ENCODE data around the gene SH3RF3.

The SH3RF3 gene

GRCh38 chr2:109321570-109321969 is 192.6 kb downstream of the SH3RF3 start:
- no peak for DNase-seq
- Histone ChIP-seq H3K4me3 (ENCODE audit: low read depth, low read length) (no peak overlapping the region), H3K4ac (ENCODE audit: low read depth, low read length) (no peak overlapping the region), H2BK12ac (ENCODE audit: low read length) (no peak overlapping the region), H3K27ac (ENCODE audit: low read depth, low read length) (no peak overlapping the region), H3K4me2 (ENCODE audit: low read length) (no peak overlapping the region), H4K91ac (ENCODE audit: low read depth, low read length) (no peak overlapping the region), H4K12ac (ENCODE audit: low read depth, low read length) (no peak overlapping the region), H3K27me3 (ENCODE audit: insufficient read depth, low read length) (no peaks in the 10 kb centered on the region), H2BK120ac (ENCODE audit: insufficient read depth, low read length, poor library complexity) (no peak overlapping the region), H3K14ac (ENCODE audit: low read length) (no peak overlapping the region), H2BK5ac (ENCODE audit: low read depth, low read length, poor library complexity) (no peak overlapping the region), H3K9ac (ENCODE audit: low read length) (no peak overlapping the region), H3K18ac (ENCODE audit: low read length) (no peak overlapping the region), H4K8ac (ENCODE audit: low read depth, low read length) (no peak overlapping the region), H3K9me3 (ENCODE audit: insufficient read depth, low read depth, low read length) (peaks cover 2% of the 10 kb centered on the region), H3K79me2 (ENCODE audit: control insufficient read depth, insufficient read depth, low read length, poor library complexity) (no peaks in the 10 kb centered on the region), H3K36me3 (ENCODE audit: control insufficient read depth in 1 of 2, insufficient read depth in 2 of 2, low read length in 2 of 2) (no peaks in the 10 kb centered on the region), H2AFZ (ENCODE audit: insufficient read depth, low read length, poor library complexity) (no peak overlapping the region), H3K23ac (ENCODE audit: low read length) (no peak overlapping the region), H2AK5ac (ENCODE audit: low read length) (no peak overlapping the region), H3K79me1 (ENCODE audit: low read length) (no peaks in the 10 kb centered on the region), H3K4me1 (ENCODE audit: control insufficient read depth in 1 of 2, insufficient read depth in 2 of 2, low read length in 2 of 2) (no peaks in the 10 kb centered on the region)
- WGBS (ENCODE audit: extremely low coverage, insufficient coverage, insufficient read length) = no CpG with 5 or more reads among the region's 3 CpGs

DNA sequence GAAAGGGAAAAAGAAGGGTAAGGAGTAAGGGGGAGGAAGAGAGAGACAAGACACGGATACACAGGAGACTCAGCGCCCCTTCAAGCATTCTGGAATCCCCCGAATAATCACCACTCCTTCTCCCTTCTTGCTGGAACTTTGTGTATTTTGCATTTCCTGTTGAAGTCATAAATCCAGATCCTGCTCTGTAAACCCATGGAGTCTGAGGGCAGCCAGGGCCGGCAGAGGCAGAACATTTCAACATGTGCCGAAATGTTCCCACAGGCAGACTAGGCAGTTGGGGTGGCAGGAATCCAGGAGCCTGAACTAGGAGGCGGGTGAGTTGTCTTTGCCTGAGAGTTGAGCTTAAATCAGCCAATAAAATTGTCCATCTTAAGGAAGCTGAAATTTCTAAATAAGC is 193.1 kb downstream of the SH3RF3 start:
- H2BK120ac ChIP-seq (ENCODE audit: insufficient read depth, low read length, poor library complexity) = no peak overlapping the region
- H3K4me2 ChIP-seq (ENCODE audit: low read length) = no peak overlapping the region
- no peak for DNase-seq
- no peaks in the 10 kb centered on the region for H3K4me1 ChIP-seq (ENCODE audit: control insufficient read depth in 1 of 2, insufficient read depth in 2 of 2, low read length in 2 of 2)
- no peak overlapping the region for H2BK5ac ChIP-seq (ENCODE audit: low read depth, low read length, poor library complexity)
- H2BK12ac ChIP-seq (ENCODE audit: low read length) = no peak overlapping the region
- no peak overlapping the region for H4K8ac ChIP-seq (ENCODE audit: low read depth, low read length)
- no peak overlapping the region for H2AK5ac ChIP-seq (ENCODE audit: low read length)
- no peak overlapping the region for H3K23ac ChIP-seq (ENCODE audit: low read length)
- H2AFZ ChIP-seq (ENCODE audit: insufficient read depth, low read length, poor library complexity) = no peak overlapping the region
- no CpG with 5 or more reads among the region's 6 CpGs for WGBS (ENCODE audit: extremely low coverage, insufficient coverage, insufficient read length)
- no peaks in the 10 kb centered on the region for H3K79me2 ChIP-seq (ENCODE audit: control insufficient read depth, insufficient read depth, low read length, poor library complexity)
- H4K91ac ChIP-seq (ENCODE audit: low read depth, low read length) = no peak overlapping the region
- no peak overlapping the region for H3K9ac ChIP-seq (ENCODE audit: low read length)
- no peak overlapping the region for H3K4ac ChIP-seq (ENCODE audit: low read depth, low read length)
- H3K36me3 ChIP-seq (ENCODE audit: control insufficient read depth in 1 of 2, insufficient read depth in 2 of 2, low read length in 2 of 2) = no peaks in the 10 kb centered on the region
- no peak overlapping the region for H3K18ac ChIP-seq (ENCODE audit: low read length)
- no peak overlapping the region for H4K12ac ChIP-seq (ENCODE audit: low read depth, low read length)
- H3K27ac ChIP-seq (ENCODE audit: low read depth, low read length) = no peak overlapping the region
- no peaks in the 10 kb centered on the region for H3K79me1 ChIP-seq (ENCODE audit: low read length)
- peaks cover 2% of the 10 kb centered on the region for H3K9me3 ChIP-seq (ENCODE audit: insufficient read depth, low read depth, low read length)
- no peak overlapping the region for H3K14ac ChIP-seq (ENCODE audit: low read length)
- H3K27me3 ChIP-seq (ENCODE audit: insufficient read depth, low read length) = no peaks in the 10 kb centered on the region
- H3K4me3 ChIP-seq (ENCODE audit: low read depth, low read length) = no peak overlapping the region

DNA sequence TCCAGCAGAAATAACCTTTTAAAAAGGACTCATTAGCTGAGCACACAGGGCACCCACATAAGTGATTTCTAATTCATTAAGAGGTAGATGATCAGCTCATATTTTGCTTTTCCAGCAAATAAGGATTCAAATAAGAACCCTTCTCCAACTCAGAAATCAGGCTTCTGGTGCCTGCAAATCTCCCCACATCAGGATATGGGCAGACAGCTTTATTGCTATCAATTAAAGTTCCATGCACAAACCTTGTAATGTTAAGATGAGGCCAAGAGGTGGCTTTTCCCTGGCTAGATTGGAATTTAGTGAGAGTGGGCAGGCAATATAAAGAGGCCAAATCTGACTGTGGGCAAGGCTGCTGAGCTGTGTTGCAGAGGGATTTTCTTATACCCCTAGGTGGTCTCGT is 193.6 kb downstream of the SH3RF3 start:
- H3K23ac ChIP-seq (ENCODE audit: low read length) = no peak overlapping the region
- H3K36me3 ChIP-seq (ENCODE audit: control insufficient read depth in 1 of 2, insufficient read depth in 2 of 2, low read length in 2 of 2) = no peaks in the 10 kb centered on the region
- no peaks in the 10 kb centered on the region for H3K79me1 ChIP-seq (ENCODE audit: low read length)
- H3K79me2 ChIP-seq (ENCODE audit: control insufficient read depth, insufficient read depth, low read length, poor library complexity) = no peaks in the 10 kb centered on the region
- H2BK12ac ChIP-seq (ENCODE audit: low read length) = no peak overlapping the region
- no peak overlapping the region for H3K4me3 ChIP-seq (ENCODE audit: low read depth, low read length)
- no peak overlapping the region for H3K9ac ChIP-seq (ENCODE audit: low read length)
- no peak overlapping the region for H2AFZ ChIP-seq (ENCODE audit: insufficient read depth, low read length, poor library complexity)
- no peak overlapping the region for H2BK120ac ChIP-seq (ENCODE audit: insufficient read depth, low read length, poor library complexity)
- H4K12ac ChIP-seq (ENCODE audit: low read depth, low read length) = no peak overlapping the region
- peaks cover 2% of the 10 kb centered on the region for H3K9me3 ChIP-seq (ENCODE audit: insufficient read depth, low read depth, low read length)
- H3K27me3 ChIP-seq (ENCODE audit: insufficient read depth, low read length) = no peaks in the 10 kb centered on the region
- no peak overlapping the region for H3K27ac ChIP-seq (ENCODE audit: low read depth, low read length)
- no peak overlapping the region for H3K14ac ChIP-seq (ENCODE audit: low read length)
- WGBS (ENCODE audit: extremely low coverage, insufficient coverage, insufficient read length) = no CpG with 5 or more reads among the region's 1 CpG
- no peak overlapping the region for H3K4me2 ChIP-seq (ENCODE audit: low read length)
- no peak for DNase-seq
- H2AK5ac ChIP-seq (ENCODE audit: low read length) = no peak overlapping the region
- H3K4ac ChIP-seq (ENCODE audit: low read depth, low read length) = no peak overlapping the region
- no peak overlapping the region for H4K8ac ChIP-seq (ENCODE audit: low read depth, low read length)
- no peak overlapping the region for H2BK5ac ChIP-seq (ENCODE audit: low read depth, low read length, poor library complexity)
- no peaks in the 10 kb centered on the region for H3K4me1 ChIP-seq (ENCODE audit: control insufficient read depth in 1 of 2, insufficient read depth in 2 of 2, low read length in 2 of 2)
- no peak overlapping the region for H4K91ac ChIP-seq (ENCODE audit: low read depth, low read length)
- H3K18ac ChIP-seq (ENCODE audit: low read length) = no peak overlapping the region

- Histone ChIP-seq H3K14ac (ENCODE audit: low read length) (no peak overlapping the region), H3K27ac (ENCODE audit: low read depth, low read length) (no peak overlapping the region), H3K23ac (ENCODE audit: low read length) (no peak overlapping the region), H3K9ac (ENCODE audit: low read length) (no peak overlapping the region), H3K9me3 (ENCODE audit: insufficient read depth, low read depth, low read length) (no peaks in the 10 kb centered on the region), H3K27me3 (ENCODE audit: insufficient read depth, low read length) (no peaks in the 10 kb centered on the region), H3K79me2 (ENCODE audit: control insufficient read depth, insufficient read depth, low read length, poor library complexity) (no peaks in the 10 kb centered on the region), H2BK120ac (ENCODE audit: insufficient read depth, low read length, poor library complexity) (no peak overlapping the region), H2BK12ac (ENCODE audit: low read length) (no peak overlapping the region), H4K8ac (ENCODE audit: low read depth, low read length) (no peak overlapping the region), H3K4ac (ENCODE audit: low read depth, low read length) (no peak overlapping the region), H2AK5ac (ENCODE audit: low read length) (no peak overlapping the region), H2AFZ (ENCODE audit: insufficient read depth, low read length, poor library complexity) (no peak overlapping the region), H2BK5ac (ENCODE audit: low read depth, low read length, poor library complexity) (no peak overlapping the region), H3K18ac (ENCODE audit: low read length) (no peak overlapping the region), H4K91ac (ENCODE audit: low read depth, low read length) (no peak overlapping the region), H3K36me3 (ENCODE audit: control insufficient read depth in 1 of 2, insufficient read depth in 2 of 2, low read length in 2 of 2) (no peaks in the 10 kb centered on the region), H3K4me1 (ENCODE audit: control insufficient read depth in 1 of 2, insufficient read depth in 2 of 2, low read length in 2 of 2) (no peaks in the 10 kb centered on the region), H3K4me3 (ENCODE audit: low read depth, low read length) (no peak overlapping the region), H4K12ac (ENCODE audit: low read depth, low read length) (no peak overlapping the region), H3K4me2 (ENCODE audit: low read length) (no peak overlapping the region), H3K79me1 (ENCODE audit: low read length) (no peaks in the 10 kb centered on the region)
- no peak for DNase-seq
- no CpG with 5 or more reads among the region's 6 CpGs for WGBS (ENCODE audit: extremely low coverage, insufficient coverage, insufficient read length)
Measured at GRCh38 chr2:109324861-109325260, 195.9 kb downstream of the SH3RF3 start.

Measured in trophoblast cell (in vitro differentiated cells and primary cell).